Fibroblast of villous mesenchyme (primary cell): ENCODE data around the gene DIP2B. TPM values are rescaled to one million over a fixed set of nuclear protein-coding genes. Genes with fewer than 3 reads are reported as not detected.

Experiments
- DNase-seq: peaks from one replicate; pipeline ENCODE4 v3.0.0-alpha.2; 2010; ENCODE audit warnings: low read depth
- H3K4me3 ChIP-seq: 2 replicates; pipeline ENCODE4 v1.5.1; 2011; ENCODE audit warnings: low read depth, mild to moderate bottlenecking, low read length
- CTCF ChIP-seq: IDR thresholded peaks from 2 replicates; pipeline ENCODE4 v1.5.1; 2012; ENCODE audit warnings: low read depth, mild to moderate bottlenecking, low read length; ENCODE audit not compliant: insufficient read depth
- total RNA-seq: library from RNA; depleted of rRNA; stranded (reverse); fragments of >200 nt; gene quantifications from 2 replicates; pipeline ENCODE4 v1.2.3, GENCODE V29; 2012

Gene DIP2B
- total RNA-seq, 1 donor, result 29.8 TPM

DNA sequence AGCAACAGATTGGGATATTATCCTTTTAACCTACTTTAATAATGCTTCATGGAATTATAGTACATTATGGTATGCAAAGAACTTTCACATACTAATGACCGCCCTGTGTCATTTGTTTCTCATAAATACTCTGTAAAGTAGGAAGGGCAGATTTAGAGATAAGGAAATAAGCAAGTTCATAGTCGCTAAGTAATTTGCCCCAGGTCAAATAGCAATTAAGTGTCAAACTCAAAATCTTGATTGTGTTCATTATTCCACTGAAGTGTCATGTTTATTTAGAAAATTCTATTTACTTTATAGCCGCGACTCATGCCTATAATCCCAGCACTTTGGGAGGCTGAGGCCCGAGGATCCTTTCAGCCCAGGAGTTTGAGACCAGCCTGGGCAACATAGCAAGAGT is 160.4 kb downstream of the DIP2B start:
- H3K4me3 ChIP-seq, result no peak overlapping the region
- TF ChIP-seq CTCF, result no peak
- no peak for DNase-seq

- TF ChIP-seq CTCF, result no peak
- H3K4me3 ChIP-seq, result no peak overlapping the region
- no peak for DNase-seq
Measured at GRCh38 chr12:50665609-50666008, 160.8 kb downstream of the DIP2B start.

DNA sequence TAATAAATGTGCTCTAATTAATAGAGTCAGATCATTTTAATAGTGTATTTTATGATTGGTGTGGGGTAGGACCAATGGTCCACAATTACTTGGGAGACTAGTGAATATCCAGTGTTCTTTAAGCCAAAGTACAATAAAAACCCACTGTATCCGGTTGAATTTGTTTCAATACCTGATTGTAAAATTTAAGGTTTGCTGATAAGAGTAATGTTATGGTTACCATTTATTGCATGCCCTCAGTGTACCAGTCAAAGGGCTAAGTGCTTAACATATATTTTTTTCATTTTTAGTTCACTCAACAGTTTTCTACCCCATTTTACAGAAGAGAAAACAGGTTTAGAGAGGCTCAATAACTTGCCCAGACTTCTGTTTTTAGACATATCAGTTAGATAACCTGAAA is 161.2 kb downstream of the DIP2B start:
- no peak for DNase-seq
- TF ChIP-seq CTCF, result no peak
- H3K4me3 ChIP-seq, result no peak overlapping the region

DNA sequence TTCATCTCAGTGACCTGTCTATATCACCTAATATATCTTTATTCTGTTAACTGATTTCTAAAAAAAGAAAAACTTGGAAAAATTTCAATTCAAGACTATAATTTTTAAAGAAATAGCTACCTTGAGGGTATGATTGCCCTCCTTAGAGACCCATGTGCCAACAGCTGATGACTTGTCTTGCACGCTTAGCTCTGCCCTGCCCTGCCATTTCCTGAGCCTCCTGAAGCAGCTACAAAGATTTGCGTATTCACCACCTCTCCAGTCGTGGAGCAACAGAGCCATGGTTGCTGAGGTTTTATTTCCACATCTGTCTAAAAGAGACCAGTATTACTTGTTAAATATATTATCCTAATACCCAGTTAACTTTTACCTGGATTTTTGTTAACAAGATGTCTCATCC is 167.4 kb downstream of the DIP2B start:
- no peak for DNase-seq
- no peak overlapping the region for H3K4me3 ChIP-seq
- TF ChIP-seq CTCF, result no peak

GRCh38 chr12:50676756-50677155 is 172.0 kb downstream of the DIP2B start:
- no peak for TF ChIP-seq CTCF
- H3K4me3 ChIP-seq, result no peak overlapping the region
- DNase-seq, result no peak

- no peak for TF ChIP-seq CTCF
- H3K4me3 ChIP-seq, result no peak overlapping the region
- peak; percentile 16 for DNase-seq
Measured at GRCh38 chr12:50677858-50678257, 173.1 kb downstream of the DIP2B start.

DNA sequence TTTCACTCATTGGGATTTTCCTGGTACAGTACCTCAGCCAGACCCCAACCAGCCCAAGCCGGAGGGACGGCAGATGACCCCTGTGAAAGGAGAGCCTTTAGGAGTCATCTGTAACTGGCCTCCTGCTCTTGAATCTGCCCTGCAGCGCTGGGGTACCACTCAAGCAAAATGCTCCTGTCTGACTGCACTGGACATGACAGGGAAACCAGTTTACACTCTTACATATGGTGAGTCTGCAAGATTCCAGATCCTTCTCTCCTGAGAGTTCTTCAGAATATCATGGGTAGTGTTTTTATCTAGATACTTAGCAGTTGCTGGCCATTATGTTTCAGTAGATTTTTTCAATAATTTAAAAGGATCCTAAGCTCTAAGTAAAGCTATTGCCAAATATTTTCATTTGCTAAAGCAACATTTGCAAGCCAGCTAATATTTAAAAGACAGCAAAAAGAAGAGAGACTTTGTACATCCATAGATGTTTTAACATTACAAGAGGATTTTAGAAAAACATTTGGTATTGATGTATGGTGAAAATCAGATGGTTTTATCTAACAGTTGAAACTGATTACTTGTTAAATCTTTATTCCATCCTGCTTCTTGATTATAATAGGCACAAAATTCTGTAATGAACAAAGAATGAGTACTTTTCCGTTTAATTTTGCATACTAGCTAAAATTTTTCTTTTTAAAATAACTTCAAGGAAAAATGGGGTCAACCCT is 174.0 kb downstream of the DIP2B start:
- H3K4me3 ChIP-seq, result no peak overlapping the region
- TF ChIP-seq CTCF, result no peak
- DNase-seq, result no peak
